Endothelial cell of hepatic sinusoid (primary cell): ENCODE data around the gene PBX3.

Source experiments
- in situ Hi-C: cut with HindIII; loops from 2 replicates; pipeline ENCODE4 v1.10.0; 2017; ENCODE audit warnings: low sequenced_read_pairs

PBX3 gene

DNA sequence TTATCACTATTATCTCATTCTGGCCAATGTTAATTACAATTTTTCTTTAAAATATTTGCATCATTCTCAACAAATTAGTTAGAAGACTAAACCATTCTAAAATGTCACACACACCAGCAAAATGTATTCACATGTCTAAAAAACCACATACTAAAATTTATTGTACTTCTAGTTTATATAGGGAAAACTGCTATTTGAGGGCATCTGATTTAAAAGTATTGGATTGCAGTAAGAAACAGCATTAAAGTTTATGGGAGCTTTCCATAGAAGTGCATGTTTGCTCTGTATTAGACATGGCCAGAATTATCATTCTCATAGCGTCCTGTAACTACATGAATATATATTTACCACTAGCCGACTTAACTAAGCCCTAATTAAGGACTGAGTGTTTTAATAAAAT lies 150.3 kb downstream of the PBX3 start:
- in situ Hi-C loops = no loop called here

DNA sequence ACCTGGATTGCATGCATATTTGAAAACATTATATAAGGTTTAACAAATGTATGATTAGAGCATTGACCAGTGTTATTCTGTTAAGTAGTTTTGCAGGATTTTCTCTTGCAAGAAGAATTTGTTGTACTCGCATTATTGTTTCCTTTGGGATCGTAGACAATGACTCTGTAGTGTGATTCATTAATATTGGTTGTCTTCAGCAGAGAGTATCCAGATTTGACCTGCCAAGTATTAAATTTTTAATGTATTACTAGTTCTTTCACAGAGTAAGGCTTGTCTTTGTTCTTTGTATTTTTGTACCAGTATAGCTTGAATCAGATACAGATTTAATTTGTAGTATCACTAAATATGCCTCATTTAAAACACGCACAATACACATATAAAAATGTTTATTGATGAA lies 155.0 kb downstream of the PBX3 start:
- in situ Hi-C loops = no loop called here

DNA sequence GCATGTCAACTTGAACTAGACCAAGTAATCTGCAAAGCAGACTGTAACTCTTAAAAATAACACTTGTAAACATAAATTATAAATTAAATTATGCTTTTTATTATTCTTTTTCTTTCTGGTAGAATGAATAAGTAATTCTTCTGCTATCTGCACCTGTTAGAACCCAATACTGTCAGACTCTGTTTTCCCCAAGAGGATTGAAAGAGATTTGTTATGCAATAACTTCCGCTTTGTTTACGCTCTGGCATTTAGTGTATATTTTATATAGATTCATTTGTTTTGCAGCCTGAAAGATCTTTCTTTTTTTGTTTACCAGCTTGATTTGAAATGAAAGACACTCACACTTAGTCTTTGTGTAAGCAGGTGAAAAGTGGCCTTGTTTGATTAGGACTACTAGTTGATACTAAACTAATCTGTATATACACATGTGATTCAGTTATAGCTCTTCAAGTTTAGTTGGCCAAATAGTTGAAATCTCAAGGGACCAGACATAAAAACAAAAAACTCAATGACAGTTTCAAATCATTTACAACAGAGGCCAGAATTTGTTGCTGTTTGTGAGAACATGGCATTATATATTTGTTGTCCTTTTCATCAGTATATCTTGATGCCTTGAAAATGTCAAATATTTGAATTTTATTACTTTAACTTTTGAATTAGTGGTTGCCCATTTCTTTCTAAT lies 155.8 kb downstream of the PBX3 start:
- in situ Hi-C loops = no loop called here

DNA sequence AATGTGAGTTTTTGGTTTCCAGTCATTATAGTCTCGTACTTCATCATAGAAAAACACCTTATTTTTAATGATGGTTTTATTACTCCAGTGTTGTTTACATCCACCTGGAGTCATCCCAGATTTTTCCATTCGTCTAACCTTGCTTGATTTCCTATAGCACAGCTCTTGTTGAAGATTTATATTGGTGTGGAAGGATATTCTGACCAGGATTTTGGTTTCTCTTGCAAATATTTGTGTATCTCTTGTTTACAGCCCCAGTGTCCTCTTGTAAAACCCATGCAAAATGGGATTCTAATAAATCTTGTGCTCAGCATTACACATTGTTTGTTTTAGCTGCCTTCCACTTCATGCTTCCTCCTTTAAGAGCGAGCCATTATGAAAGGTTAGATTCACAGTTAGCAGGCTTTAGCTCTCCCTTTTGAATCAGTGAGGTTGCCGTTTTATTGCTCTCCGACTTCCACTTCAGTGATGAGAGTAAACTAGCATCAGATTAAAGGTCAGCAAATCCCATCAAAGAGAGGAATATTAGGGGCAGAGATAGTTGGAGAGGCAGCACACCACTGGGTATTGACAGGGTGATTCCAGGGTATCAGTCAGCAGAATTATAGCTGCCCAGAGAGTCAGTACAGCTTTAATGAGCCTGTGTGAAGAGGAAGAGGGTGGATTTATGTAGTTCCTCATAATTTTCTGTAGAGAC lies 157.1 kb downstream of the PBX3 start:
- in situ Hi-C loops = no loop called here

DNA sequence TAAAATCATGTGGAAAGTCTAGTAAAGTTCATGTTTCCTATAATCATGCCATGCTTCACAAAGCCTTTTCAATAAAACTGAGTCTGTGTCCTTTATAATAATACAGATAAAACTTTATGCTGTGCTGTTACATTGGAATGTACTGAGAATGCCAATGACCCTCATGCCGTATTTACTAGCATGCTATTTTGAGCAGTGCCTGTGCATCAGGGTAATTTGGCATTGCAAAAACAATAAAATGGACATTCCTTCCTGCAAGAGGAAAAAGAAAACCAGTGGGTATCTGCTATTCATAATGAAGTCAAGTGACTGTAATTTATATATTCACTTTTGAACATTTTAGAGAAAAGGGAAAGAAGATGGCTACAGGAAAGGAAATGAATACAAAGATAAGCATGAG lies 159.0 kb downstream of the PBX3 start:
- in situ Hi-C loops = no loop called here

DNA sequence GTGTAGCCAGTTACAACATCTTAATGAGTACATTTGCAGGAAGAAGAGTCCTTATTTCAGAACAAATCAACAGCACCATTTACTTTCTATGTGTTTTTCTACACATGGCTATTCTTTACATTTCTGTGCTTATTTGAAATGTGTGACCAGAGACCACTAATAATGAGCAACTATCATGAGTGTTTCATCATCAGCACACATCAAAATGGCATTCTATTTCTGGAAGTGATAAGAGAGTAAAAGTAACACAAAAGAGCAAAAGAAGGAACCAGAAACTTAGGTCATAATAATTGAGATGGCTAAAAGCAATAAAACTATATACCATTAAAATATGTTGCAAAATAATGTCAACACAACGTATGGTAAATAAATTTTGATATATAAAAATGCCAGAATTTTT lies 159.7 kb downstream of the PBX3 start:
- in situ Hi-C loops = no loop called here

DNA sequence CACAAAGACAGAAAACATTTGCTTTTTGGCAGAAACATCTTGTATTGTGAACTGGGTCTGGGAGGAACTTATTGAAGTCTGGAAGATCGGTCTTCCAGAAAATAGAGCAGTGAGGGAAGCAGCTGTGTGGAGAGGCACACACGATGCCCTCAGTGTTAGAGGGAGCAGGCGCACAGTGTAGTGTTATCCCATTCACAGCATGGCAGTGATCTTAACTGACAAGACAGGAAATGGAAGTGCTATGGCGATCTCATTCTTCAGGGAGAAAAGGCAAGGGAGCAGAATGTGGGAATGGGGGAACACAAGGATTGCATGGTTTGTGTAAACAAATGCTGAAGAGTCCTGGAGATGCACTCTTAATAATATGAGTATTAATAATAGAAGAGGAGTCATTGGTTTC lies 161.0 kb downstream of the PBX3 start:
- in situ Hi-C loops = no loop called here

DNA sequence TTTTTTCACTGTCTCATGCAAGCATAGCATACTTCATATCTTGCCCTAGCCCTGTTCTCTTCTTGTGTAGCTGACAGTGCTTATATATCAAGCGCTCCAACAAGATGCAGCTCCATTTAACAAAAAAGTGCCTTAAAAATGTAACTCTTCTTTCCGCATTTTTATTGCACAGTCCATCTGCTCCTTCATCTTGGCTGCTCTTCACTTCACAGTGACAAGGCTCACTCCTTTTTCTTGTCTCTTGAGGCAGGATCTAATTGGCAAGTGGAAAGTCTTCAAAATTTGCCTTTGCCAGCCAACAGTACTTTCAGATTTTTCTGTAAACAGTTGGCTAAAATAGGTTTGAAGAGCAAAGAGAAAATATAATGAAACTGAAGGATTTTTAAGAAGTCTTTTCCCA lies 161.8 kb downstream of the PBX3 start:
- in situ Hi-C loops = no loop called here

DNA sequence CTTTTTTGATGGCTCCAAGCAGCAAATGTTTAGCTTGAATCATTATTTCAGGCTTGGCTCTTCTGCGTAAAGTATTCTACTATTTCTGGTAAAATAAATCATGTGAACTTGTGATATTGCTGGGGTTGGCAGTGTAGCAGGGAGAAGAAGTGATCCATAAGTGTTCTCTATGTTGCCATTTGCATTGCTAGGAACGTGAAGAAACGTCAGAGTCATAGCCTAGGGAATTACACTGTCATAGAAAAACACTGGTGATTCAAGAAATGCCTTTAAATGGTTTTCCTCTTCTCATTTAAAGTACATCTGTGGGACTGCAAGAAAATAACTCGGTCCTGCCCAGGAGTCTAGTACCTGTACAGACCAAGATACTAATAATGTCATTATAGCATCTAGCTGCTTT lies 162.3 kb downstream of the PBX3 start:
- in situ Hi-C loops = no loop called here

DNA sequence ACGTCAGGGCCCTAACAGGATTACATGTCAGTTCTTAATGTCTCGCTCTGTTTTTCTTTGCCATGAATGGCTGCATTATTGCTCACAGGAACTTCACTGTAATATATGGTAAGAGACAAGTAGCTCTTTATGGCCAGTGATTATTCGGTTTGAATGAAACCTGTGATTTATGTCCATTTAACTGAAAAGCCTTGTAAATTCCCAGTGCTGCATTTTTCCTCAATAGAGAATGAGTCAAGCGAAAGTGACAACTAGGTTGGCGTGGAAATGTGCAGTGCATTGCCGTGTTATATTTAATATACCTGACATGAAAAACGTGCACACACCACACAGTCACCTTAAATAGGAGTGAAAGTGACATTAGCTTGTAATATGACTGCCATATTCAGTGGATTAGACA lies 163.1 kb downstream of the PBX3 start:
- in situ Hi-C loops = no loop called here

DNA sequence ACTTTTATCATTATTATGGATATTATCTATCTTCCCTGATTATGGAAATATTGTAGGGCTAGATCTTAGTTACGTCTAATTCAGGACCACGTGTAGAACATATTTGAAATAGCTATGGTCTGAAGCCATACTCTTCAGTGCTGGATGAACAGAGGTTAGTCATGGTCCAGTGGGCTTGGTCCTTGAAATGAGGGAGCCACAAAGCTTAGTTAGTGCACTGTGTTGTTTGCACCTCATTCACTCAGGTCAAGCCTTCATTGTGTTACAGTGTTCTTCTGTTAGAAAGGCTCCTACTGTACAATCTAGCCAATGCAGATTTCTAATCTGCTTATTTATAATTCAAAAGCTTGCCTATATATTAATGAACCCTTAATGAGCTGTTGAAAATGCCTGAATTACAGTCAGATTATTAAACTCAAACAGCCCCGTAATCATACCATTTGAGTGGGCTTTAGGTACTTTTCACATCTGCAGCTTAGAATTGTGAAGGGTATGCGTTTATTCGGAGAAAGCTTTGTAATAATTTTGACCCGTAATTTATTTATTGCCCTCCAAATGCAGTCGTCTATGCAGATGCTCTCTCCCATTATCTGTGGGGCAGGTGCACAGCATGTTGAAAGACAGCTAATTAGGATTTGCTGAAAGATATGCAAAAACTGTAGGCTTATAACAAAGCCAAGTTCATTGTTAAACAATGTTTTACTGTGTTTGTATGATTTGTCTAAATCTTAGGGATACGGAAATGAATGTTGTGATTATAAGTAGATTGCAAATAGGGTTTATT lies 164.9 kb downstream of the PBX3 start:
- in situ Hi-C loops = no loop called here

DNA sequence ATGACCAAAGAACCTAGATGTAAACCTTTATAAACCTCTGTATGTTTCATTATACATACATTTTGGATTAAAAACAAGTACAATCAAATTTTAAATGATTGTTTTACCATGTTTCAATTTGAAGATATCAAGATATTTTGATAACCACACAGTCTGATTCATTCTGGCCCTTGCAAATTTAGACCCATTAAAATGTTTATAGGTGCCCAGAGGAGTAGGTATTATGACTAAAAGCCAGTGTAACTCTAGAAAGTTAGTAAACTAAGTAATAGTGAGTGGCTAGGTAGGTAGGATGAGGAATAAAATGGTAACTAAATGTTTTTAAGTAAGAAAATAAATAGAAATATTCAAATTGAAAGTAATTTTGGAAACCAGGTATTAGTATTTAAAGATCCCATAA lies 165.5 kb downstream of the PBX3 start:
- in situ Hi-C loops = no loop called here

DNA sequence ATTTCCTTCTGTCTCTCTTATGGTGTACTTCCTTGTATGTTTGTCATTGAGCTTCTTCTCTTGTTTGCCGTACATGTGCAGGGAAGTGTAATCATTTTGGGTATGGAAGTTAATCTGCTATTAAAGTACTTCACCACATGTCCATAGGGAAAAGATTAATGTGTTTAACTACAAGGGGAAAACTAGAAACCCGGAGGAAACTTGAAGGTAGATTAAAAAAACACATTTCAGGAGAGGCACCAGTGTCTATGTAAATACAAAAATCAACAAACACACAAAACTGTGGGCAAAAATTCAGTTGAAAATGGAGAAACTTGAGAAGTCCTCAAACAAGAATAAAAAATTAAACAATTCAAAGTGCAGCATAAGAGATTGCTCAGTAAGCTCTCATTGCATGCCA lies 166.4 kb downstream of the PBX3 start:
- in situ Hi-C loops = no loop called here

DNA sequence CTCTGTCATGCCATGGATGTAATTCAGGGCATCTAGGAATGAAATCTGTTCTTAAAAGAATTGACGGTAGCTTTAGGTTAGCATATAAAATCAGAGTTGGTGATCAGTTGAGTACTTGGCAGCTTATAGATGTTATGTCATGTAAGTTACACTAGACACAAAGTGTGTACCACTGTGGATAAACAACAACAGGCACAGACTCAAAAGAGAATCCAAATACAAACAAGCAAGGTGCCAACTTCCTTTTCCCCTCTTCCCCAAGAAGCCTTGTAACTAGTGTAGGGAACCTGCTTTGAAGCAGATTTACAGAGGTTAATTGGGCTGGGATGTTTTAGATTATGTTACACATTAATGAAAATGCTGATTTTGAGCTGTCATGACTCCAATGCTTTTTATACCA lies 167.2 kb downstream of the PBX3 start:
- in situ Hi-C loops = no loop called here

DNA sequence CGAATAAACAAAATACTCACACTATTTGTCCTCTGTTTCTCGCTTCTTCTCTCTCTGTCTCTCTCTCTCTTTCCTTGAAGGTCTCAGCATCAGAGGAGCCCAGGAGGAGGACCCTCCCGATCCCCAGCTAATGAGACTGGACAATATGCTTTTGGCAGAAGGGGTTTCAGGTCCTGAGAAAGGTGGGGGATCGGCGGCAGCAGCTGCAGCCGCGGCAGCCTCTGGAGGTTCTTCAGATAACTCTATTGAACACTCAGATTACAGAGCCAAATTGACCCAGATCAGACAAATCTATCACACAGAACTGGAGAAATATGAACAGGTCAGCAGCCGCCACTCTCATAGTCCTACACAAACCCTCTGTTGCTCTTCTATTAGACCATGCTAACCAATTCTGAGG lies 168.4 kb downstream of the PBX3 start:
- in situ Hi-C loops = no loop called here

DNA sequence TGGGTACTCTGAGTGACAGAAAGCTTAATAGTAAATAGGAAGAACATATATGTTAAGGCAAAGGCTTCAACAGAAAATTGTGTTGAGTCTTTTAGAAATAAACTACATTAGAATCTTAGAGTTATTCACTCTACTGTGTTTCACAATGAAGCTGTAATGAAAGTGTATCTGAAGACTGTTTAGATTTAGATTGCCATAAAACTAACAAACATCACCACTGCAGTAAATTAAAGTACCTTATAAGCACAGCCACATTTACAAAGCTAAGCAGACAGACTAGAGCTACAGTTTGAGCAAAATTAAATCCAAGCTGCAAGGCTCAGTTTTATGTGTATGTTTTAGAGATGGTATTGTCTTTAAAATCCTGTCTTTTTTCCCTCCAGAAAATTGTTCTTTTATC lies 172.4 kb downstream of the PBX3 start:
- in situ Hi-C loops = no loop called here

DNA sequence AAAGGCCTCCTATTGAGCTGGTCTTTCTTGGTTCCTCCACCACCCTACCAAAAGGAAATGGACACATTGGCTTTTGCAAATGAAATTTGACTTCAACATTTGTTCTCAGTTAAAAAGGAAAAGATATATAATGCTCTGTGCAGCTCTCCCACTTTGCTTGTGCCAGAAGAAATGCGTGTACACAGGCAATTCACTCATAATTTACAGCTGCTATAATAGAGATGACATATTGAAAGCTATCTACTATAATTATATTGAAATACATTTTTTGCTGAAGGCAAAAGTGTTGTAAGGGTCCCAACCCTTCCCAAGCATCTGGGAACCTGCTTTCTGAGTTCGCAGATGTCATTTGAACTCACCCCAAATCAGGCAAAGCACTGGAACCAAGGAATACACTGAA lies 173.2 kb downstream of the PBX3 start:
- in situ Hi-C loops = no loop called here

DNA sequence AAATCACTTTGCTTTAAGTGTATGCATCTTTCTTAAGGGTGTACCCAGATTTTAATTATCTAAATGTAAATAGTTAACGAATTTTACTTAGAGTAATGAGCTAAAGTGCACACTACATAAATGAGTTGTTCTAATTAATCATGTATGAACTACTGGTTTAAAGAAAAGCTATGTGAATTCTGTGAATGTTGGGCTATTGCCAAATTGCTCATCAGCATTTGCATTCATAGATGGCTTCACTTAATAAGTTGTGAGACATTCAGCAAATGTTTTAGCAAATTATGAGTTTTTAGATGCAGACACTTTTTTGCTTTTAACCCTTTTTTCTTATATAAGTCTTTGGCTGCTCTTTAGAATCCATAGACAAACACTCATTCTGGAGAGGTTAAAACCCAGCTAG lies 175.7 kb downstream of the PBX3 start:
- in situ Hi-C loops = no loop called here

DNA sequence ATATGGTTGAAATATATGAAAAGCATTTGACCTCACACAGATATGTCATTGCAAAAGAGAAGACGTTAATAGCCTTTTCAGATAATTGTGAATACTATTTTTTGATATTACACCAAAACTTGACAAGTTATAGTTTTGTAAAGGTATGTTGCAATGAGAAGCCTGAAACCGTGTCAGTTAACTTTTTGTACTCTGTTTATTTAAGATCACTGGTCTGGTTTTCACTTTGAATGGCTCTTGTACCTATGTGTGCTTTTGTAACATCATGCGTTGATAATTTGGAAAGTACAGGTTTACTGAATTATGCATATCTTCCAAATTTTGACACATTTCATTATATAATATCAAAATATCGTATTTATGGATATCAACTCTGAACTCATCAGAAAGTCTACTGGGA lies 177.2 kb downstream of the PBX3 start:
- in situ Hi-C loops = no loop called here

DNA sequence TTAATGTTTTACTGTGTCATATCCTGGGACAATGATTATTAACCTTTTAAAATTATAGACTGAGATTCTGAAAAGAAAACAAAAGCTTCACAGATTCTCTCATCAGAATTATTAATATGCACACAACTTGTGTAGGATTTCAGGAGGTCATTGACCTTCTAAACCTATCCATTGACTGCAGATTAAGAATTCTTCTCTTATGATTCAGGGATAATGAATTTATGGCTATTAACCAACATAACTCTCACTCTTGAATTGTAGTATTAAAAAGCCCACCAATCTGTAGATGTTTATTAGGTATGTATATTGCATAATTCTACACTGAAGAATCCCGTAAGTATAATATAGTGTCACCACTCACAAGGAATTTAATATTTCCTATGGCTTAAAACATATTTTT lies 179.8 kb downstream of the PBX3 start:
- in situ Hi-C loops = no loop called here

DNA sequence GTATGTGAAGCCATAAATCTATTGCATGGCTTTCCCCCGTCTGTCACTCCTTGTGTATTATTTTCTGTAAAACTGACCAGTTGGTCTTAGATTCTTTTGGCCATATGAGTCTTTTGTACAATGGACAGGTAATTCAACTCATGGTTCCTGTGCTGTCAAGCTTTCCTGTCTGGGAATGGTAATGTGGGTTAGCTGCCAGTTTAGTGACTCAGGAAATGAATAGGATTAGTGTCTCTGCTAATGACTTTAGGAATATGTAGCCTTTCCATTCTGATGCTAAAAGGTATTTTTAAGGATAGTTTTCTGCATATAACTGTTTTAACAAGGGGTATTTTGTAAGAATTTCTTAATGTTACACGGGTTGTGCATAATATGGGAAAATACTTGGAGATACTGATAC lies 182.7 kb downstream of the PBX3 start:
- in situ Hi-C loops = no loop called here

DNA sequence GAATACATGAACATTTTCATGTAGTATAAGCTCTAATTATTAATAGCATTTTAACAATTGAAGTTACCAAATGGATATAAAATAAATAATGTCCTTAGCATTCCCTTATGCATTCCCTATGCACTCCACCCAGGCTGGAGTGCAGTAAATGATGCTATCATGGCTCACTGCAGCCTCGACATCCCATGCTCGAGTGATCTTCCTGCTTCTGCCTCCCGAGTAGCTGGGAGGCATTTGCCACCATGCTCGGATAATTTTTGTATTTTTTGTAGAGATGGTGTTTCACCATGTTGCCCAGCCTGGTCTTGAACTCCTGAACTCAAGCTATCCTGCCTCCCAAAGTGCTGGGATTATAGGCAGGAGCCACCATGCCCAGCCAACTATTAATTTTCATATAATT lies 184.0 kb downstream of the PBX3 start:
- in situ Hi-C loops = no loop called here
